ENCODE data around the gene RNF213.
A peak's percentile ranks its signal among the peaks of the same experiment; 100 is the strongest.
"Not testable (repeated sequence)": the region's sequence is repeated elsewhere in the genome, so short reads cannot be mapped to it uniquely, and the experiment has no call there.

Gene RNF213

GRCh38 chr17:80330276-80330675 is 69.6 kb downstream of the RNF213 start:
- Histone ChIP-seq H3K9ac (no peak overlapping the region), H3K27me3 (ENCODE audit: control insufficient read depth, insufficient read depth, low read length) (no peaks in the 10 kb centered on the region), H3K79me2 (peaks cover 34% of the 10 kb centered on the region), H3K36me3 (ENCODE audit: control insufficient read depth, insufficient read depth, low read length) (no peaks in the 10 kb centered on the region), H3K4me1 (peaks cover 58% of the 10 kb centered on the region), H3K27ac (peak overlapping the region; percentile 82), H3K4me3 (ENCODE audit: low read depth, low read length) (no peak overlapping the region), H2AFZ (no peak overlapping the region), H3K9me3 (ENCODE audit: control insufficient read depth, low read length) (no peaks in the 10 kb centered on the region), H3K4me2 (ENCODE audit: low read length) (no peak overlapping the region)
- no peak for TF ChIP-seq CTCF (IDR thresholded peaks at IDR 0.05)

- H3K27me3 ChIP-seq (ENCODE audit: control insufficient read depth, insufficient read depth, low read length); H3K36me3 ChIP-seq (ENCODE audit: control insufficient read depth, insufficient read depth, low read length); H3K27ac ChIP-seq; H3K9me3 ChIP-seq (ENCODE audit: control insufficient read depth, low read length); H3K9ac ChIP-seq; H2AFZ ChIP-seq; H3K4me2 ChIP-seq (ENCODE audit: low read length); H3K4me3 ChIP-seq (ENCODE audit: low read depth, low read length): not testable (repeated sequence)
- peaks cover 38% of the 10 kb centered on the region for H3K79me2 ChIP-seq
- peaks cover 58% of the 10 kb centered on the region for H3K4me1 ChIP-seq
These were observed 70.3 kb downstream of the RNF213 start for GRCh38 chr17:80330938-80331337.

DNA sequence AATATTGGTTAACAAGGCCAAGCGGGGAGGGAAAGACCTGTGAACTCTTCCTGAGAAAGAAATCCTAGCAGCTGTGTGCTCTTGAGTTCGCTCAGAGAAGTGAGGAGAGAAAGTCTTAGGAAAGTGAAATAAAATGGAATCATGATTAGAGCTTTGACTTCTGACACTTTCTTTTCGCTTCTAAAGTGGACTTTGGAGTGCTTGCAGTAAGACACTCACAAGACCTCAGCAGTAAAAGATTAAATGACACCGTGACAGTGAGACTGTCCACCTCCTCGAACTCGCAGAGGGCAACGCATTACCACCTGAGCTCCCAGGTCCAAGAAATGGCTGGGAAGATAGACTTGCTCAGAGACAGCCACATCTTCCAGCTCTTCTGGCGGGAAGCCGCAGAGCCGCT is 71.2 kb downstream of the RNF213 start:
- no peak overlapping the region for H2AFZ ChIP-seq
- TF ChIP-seq CTCF (IDR thresholded peaks at IDR 0.05) = no peak
- H3K4me2 ChIP-seq (ENCODE audit: low read length) = no peak overlapping the region
- H3K27me3 ChIP-seq (ENCODE audit: control insufficient read depth, insufficient read depth, low read length) = no peaks in the 10 kb centered on the region
- H3K36me3 ChIP-seq (ENCODE audit: control insufficient read depth, insufficient read depth, low read length) = no peaks in the 10 kb centered on the region
- H3K27ac ChIP-seq = peak overlapping the region; percentile 22
- peaks cover 49% of the 10 kb centered on the region for H3K4me1 ChIP-seq
- peaks cover 41% of the 10 kb centered on the region for H3K79me2 ChIP-seq
- no peak overlapping the region for H3K4me3 ChIP-seq (ENCODE audit: low read depth, low read length)
- no peaks in the 10 kb centered on the region for H3K9me3 ChIP-seq (ENCODE audit: control insufficient read depth, low read length)
- no peak overlapping the region for H3K9ac ChIP-seq

GRCh38 chr17:80337195-80337895 is 76.7 kb downstream of the RNF213 start:
- no peaks in the 10 kb centered on the region for H3K9me3 ChIP-seq (ENCODE audit: control insufficient read depth, low read length)
- H3K27ac ChIP-seq = no peak overlapping the region
- peaks cover 34% of the 10 kb centered on the region for H3K79me2 ChIP-seq
- H3K36me3 ChIP-seq (ENCODE audit: control insufficient read depth, insufficient read depth, low read length) = no peaks in the 10 kb centered on the region
- H2AFZ ChIP-seq = no peak overlapping the region
- no peak overlapping the region for H3K4me3 ChIP-seq (ENCODE audit: low read depth, low read length)
- no peak overlapping the region for H3K9ac ChIP-seq
- no peaks in the 10 kb centered on the region for H3K27me3 ChIP-seq (ENCODE audit: control insufficient read depth, insufficient read depth, low read length)
- TF ChIP-seq CTCF (IDR thresholded peaks at IDR 0.05) = no peak
- H3K4me2 ChIP-seq (ENCODE audit: low read length) = no peak overlapping the region
- H3K4me1 ChIP-seq = peaks cover 6% of the 10 kb centered on the region

DNA sequence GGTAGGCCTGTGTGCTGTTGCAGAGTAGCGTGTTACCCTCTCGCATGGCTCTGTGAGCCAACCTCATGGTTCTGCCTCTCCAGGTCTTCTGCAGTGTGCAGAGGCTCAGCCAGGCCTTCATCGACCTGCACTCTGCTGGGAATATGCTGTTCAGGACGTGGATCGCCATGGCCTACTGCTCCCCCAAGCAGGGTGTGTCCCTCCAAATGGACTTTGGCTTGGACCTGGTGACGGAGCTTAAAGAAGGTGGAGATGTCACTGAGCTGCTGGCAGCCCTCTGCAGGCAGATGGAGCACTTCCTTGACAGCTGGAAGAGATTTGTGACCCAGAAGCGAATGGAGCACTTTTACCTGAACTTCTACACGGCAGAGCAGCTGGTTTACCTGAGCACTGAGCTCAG is 78.5 kb downstream of the RNF213 start:
- H3K4me2 ChIP-seq (ENCODE audit: low read length) = no peak overlapping the region
- no peaks in the 10 kb centered on the region for H3K27me3 ChIP-seq (ENCODE audit: control insufficient read depth, insufficient read depth, low read length)
- H3K9ac ChIP-seq = no peak overlapping the region
- no peak overlapping the region for H3K4me3 ChIP-seq (ENCODE audit: low read depth, low read length)
- no peaks in the 10 kb centered on the region for H3K4me1 ChIP-seq
- no peak for TF ChIP-seq CTCF (IDR thresholded peaks at IDR 0.05)
- H3K79me2 ChIP-seq = peaks cover 18% of the 10 kb centered on the region
- no peak overlapping the region for H2AFZ ChIP-seq
- no peaks in the 10 kb centered on the region for H3K36me3 ChIP-seq (ENCODE audit: control insufficient read depth, insufficient read depth, low read length)
- no peaks in the 10 kb centered on the region for H3K9me3 ChIP-seq (ENCODE audit: control insufficient read depth, low read length)
- no peak overlapping the region for H3K27ac ChIP-seq
